Epithelial cell of esophagus (primary cell): Measurements from ENCODE around the gene CFTR.

Experiments used
- DNase-seq: peaks from one replicate; pipeline ENCODE4 v3.0.0; 2010; ENCODE audit warnings: low read depth
- H3K4me3 ChIP-seq: 2 replicates; pipeline ENCODE4 v1.5.1; 2011; ENCODE audit warnings: mild to moderate bottlenecking, low read length, control low read depth
- CTCF ChIP-seq: IDR thresholded peaks from 2 replicates; pipeline ENCODE4 v1.5.1; 2011; ENCODE audit warnings: low read depth, mild to moderate bottlenecking, low read length, control low read depth, inconsistent platforms; ENCODE audit not compliant: insufficient read depth; ENCODE audit errors: missing control alignments

The CFTR gene

GRCh38 chr7:117652943-117653680, 173.3 kb downstream of the CFTR start:
- TF ChIP-seq CTCF = no peak
- no peak for DNase-seq
- no peak overlapping the region for H3K4me3 ChIP-seq

GRCh38 chr7:117654780-117655179, 175.0 kb downstream of the CFTR start:
- peak; percentile 33 for DNase-seq
- TF ChIP-seq CTCF = no peak
- H3K4me3 ChIP-seq = no peak overlapping the region

GRCh38 chr7:117656806-117657205, 177.0 kb downstream of the CFTR start:
- no peak for DNase-seq
- TF ChIP-seq CTCF = no peak
- H3K4me3 ChIP-seq = no peak overlapping the region

GRCh38 chr7:117659531-117660011, 179.7 kb downstream of the CFTR start:
- no peak overlapping the region for H3K4me3 ChIP-seq
- TF ChIP-seq CTCF = no peak
- DNase-seq = no peak

GRCh38 chr7:117661328-117661727, 181.5 kb downstream of the CFTR start:
- DNase-seq = no peak
- no peak overlapping the region for H3K4me3 ChIP-seq
- no peak for TF ChIP-seq CTCF

- no peak for DNase-seq
- H3K4me3 ChIP-seq = no peak overlapping the region
- TF ChIP-seq CTCF = no peak
These were observed 184.2 kb downstream of the CFTR start for GRCh38 chr7:117664047-117664446.

- no peak for DNase-seq
- TF ChIP-seq CTCF = no peak
- no peak overlapping the region for H3K4me3 ChIP-seq
These were observed 185.5 kb downstream of the CFTR start for GRCh38 chr7:117665368-117665767.
